Hematopoietic multipotent progenitor cell treated with erythropoietin and hydrocortisone succinate and interleukin-3 and kit ligand, for 8 days (in vitro differentiated cells): Measurements from ENCODE around the gene CSKMT.
"Not testable (repeated sequence)": the region's sequence is repeated elsewhere in the genome, so short reads cannot be mapped to it uniquely, and the experiment has no call there.

Experiments
- DNase-seq: peaks from one replicate; pipeline ENCODE4 v3.0.0-alpha.2; 2015

Gene CSKMT

GRCh38 chr11:62689421-62690183, 24.5 kb downstream of the CSKMT start, which contains the start of gene LRRN4CL:
Gene LRRN4CL (minus strand): TSS chr11:62689530. CDS start chr11:62688508, 1,022 bp downstream.
- DNase-seq: no peak

DNA sequence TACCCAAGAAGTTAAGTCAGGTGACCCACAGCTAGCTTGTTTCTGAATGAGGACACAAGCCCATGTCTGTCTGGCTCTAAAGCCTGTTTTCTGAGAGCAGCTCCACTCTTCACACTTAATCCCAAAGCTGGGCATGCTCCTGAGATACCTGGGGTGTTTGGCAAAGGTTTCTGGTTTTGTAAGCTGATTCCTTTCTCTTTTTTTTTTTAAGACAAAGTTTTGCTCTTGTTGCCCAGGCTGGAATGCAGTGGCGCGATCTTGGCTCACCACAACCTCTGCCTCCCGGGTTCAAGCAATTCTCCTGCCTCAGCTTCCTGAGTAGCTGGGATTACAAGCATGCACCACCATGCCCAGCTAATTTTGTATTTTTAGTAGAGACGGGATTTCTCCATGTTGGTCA, 28.5 kb downstream of the CSKMT start:
- not testable (repeated sequence) for DNase-seq

- peak; percentile 91 for DNase-seq
Observed at GRCh38 chr11:62694455-62695167, 29.5 kb downstream of the CSKMT start.

- no peak for DNase-seq
Observed at GRCh38 chr11:62702246-62702645, 37.1 kb downstream of the CSKMT start.

DNA sequence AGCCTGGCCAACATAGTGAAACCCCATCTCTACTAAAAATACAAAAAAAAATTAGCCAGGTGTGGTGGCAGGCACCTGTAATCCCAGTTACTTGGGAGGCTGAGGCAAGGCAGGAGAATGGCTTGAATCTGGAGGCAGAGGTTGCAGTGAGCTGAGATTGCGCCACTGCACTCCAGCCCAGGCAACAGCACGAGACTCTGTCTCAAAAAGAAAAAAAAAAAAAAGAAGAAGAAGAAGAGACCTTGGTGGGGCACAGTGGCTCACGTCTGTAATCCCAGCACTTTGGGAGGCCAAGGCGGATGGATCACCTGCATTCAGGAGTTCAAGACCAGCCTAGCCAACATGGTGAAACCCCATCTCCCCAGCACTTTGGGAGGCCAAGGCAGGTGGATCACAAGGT, 38.8 kb downstream of the CSKMT start:
- not testable (repeated sequence) for DNase-seq

DNA sequence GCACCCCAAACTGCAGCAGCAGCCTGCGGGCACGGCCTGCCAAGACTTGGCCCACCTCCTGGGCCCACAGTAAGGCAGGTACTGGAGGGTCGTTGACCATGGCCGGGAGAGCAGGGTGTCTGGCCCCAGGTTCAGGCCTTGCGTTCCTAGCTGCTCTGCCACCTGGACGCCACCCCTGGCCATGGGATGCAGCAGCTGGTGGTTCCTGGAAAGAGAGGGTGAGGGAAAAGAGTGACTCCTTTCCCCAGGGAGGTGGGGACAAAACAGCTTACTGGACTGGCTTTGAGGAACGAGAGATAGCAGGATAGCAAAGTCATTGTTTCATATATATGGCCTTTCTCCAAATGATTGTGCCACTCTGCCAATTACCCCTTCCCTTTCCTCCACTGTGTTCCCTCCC, 40.3 kb downstream of the CSKMT start:
- DNase-seq: peak; percentile 64

DNA sequence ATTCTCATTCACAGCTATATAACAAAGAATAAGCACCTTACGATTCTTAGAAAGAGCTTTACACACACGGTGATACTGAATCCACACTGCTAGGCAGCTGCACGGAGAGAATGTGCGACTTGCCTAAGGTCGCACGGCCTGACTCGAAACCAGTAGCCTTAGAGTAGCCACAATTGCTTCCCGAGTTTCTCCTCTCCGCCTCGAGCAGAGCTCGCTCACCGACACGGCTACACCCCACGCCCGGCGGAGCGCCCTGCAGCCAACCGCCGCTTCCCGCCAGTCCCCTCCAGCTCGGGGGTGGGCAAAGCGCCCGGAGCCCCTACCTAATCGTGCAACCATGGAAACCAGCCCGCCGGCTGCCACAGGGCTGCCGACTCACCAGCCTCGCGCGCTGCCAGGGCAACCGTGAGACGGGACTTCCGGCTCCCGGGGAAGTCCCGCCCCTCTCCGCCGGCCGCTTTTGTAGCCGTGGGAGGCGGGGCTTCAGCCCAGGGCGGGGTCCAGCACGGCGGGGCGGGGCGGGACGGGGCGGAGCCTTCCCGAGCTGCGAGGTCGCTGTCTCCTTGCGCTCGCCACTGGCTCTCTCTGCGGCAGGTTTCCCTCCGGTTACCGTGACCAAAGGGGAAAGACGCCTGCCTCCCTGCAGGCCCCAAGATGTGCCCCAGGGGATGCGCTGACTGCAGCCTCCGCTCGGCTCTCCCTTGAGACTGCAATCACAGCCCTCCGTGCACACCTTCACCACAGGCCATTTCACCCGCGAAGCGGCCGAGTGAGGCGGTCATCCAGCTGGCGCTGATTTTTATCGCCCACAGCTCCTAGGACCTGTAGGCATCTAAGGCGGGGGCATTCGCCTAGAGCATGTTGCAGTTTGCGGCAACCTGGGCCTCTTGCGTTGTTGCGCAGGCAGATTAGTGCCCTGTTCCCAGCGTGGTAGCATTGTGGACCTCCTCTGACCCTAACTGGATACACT, 41.1 kb downstream of the CSKMT start:
- DNase-seq: peak; percentile 94

GRCh38 chr11:62706850-62707247, 41.7 kb downstream of the CSKMT start:
- DNase-seq: peak; percentile 62

- DNase-seq: no peak
Observed at GRCh38 chr11:62707277-62707861, 42.3 kb downstream of the CSKMT start, which contains the start of the genes BSCL2 and GNG3. Gene BSCL2 (minus strand): TSS chr11:62707424. CDS start chr11:62707195, 229 bp downstream. Gene GNG3 (plus strand): TSS chr11:62707676. CDS start chr11:62708296, 620 bp downstream.

GRCh38 chr11:62708392-62708791, 43.3 kb downstream of the CSKMT start:
- peak; percentile 82 for DNase-seq

- DNase-seq: peak; percentile 59
Observed at GRCh38 chr11:62708793-62709192, 43.7 kb downstream of the CSKMT start.

DNA sequence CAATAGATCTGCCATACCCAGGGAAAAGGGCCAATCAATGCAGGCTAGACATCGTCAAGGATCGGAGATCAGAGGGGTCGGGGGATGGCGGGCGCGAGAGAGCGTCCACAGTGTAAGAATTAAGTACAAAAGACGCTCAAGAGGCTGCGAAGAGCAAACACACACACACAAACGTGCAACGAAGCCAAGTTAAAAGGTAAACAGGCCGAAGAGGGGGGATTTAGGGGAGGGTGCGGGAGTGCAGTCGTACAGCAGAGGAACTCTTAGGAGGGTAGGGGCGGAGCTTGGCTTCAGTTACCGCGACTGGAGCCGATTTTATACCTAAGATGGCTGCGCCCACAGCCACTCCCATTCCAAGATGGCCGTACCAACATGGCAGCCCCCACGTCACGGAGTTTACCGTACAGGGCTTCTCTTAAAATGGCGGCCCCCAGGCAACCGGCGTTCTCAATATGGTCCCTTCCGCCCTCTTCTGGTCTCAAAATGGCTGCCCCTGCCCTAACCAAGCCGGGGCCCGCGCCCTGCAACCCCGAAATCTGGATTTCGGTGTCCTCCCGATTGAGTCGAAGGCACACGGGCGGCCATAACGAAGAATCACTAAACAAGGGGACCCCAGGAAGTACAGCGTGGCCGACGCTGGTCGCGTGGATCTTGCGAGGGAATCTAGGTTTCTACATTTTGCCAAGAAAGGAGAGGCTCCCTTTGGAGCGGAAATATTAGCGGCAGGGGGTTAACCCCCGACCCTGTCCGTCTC, 44.3 kb downstream of the CSKMT start:
- DNase-seq: peak; percentile 99

DNA sequence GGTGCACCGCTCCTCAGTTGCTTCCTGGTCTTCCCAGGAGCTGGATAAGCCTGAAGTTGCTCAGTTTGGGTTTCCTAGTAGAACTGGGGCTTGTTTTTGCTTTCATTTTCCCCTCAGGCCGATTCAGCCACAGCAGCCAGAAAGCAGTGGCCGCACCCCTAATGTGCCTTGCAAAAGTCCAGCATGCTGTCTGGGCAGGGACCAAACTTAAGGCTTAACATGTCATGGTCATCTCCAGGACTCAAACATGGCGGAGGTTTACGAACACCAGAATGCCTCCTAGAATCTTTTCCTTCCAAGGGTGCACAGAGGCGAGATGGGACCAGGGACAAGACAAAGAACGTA, 44.9 kb downstream of the CSKMT start:
- DNase-seq: peak; percentile 49

GRCh38 chr11:62712276-62712812, 47.2 kb downstream of the CSKMT start:
- no peak for DNase-seq

DNA sequence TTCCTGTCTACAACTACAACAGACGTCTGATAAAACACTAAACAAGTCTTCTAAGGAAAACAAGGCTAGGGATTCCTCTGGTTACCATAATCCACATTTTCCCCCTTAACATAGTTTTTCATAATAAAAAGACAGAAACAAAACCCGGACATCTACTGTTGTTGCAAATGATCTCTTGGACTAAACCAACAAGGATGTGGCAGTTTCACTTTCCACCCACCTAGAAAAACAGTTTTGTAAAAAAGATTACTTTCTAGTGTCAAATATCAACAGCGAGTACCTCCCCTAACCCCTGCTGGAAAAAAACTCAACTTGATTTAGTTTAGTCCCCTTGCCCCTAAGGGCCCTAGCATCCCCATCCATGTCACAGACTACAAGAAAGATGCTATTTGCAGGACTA, 47.7 kb downstream of the CSKMT start:
- no peak for DNase-seq

GRCh38 chr11:62713343-62713742, 48.2 kb downstream of the CSKMT start:
- DNase-seq: no peak

DNA sequence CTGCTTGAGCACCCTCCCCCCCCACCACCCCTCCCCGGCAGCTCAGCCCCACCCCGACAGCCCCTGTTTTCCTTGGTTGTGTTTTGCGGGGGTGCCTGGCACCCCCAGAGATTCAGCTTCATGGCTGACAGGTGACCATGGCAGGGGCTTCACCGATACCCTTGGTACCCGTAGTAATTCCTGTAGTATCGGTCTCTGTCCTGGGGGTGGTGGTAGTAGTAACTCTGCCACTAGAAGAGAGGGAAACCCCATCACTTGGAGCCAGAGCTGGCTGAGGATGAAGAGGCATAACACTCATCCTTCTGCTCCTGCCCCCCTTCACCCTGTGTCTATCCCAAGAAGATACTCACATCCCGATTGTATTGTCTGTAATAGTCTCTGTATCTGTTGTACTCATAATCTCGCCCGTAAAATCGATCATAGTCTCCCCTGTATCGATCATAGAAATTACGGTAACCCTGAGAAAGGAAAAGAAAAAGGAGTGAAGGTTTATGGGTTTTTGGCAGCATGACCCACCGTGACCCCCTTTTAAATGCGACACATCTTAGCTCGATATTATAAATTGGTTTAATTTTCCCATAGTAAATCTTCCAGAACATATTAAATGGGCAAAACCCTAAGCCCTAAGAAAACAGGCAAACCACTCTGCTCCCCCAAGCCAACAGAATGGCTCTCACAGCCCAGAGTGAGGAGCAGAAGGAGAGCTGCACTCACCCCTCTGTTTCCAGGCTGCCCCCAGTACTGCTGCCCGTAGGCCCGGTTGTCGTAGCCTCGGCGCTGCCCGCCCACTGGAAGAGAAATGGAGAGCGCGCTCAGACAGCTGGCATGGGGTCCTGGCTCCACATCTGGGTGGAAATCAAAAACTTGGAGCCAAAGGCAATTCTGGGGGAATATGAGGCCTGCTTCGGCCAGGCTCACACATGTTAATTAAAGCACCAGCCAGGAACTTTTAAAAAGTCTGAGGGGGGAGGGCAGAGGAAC, 50.3 kb downstream of the CSKMT start:
- DNase-seq: no peak

- DNase-seq: no peak
Observed at GRCh38 chr11:62716206-62716605, 51.1 kb downstream of the CSKMT start.

DNA sequence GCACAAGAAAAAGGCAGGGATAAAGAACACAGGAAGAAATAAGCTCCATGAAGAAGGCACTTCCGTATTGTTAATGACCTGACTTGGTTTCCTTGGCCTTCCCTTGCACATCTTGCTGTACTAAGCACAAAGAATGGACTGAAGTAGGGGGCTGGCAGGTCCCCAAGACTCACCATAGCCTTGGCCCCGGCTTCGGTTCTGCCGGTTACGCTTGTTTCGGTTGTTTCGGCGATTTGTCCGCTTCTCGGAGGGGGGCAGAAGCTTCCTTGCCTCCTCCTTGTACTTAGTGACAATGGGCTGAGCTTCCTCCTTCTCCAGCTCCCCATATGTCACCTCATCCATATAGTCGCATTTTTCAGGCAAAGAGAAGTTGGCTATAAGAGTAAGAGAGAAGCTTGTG, 51.7 kb downstream of the CSKMT start:
- DNase-seq: no peak
